ENCODE measurements around the gene EIF2A.
"Not testable (repeated sequence)": the region's sequence is repeated elsewhere in the genome, so short reads cannot be mapped to it uniquely, and the experiment has no call there.

GRCh38 chr3:150600647-150601530, 54.3 kb downstream of the EIF2A start:
- not testable (repeated sequence) for TF ChIP-seq POLR2A (IDR thresholded peaks at IDR 0.05; ENCODE audit: low read length); GATA1 (IDR thresholded peaks at IDR 0.05; ENCODE audit: low read depth, low read length)
